ENCODE measurements around the gene EYA4.

EYA4 gene

DNA sequence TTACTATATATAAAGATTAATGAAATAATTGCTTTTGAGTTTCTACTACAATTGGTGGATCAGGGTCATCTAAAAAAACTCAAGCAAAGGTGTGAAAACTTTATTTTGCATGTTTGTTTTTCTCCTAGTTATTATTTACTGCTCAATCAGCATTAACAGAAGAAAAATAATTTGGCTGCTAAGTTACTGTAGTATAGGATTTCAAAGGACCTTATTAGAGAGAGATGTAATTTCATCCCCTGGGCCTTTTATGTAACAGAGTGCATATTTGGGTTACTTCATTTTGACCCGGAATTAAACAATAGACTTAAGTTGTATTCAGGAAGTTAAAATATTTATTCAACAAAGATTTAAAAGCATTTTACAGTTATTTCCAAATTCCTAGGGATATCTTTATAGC lies 49.8 kb downstream of the EYA4 start:
- no peak overlapping the region for H3K4me3 ChIP-seq (ENCODE audit: insufficient read length, low read depth)
- TF ChIP-seq SUZ12 (IDR thresholded peaks at IDR 0.05; ENCODE audit: extremely low read depth, insufficient read depth, insufficient read length) = no peak
- TF ChIP-seq ZNF274 (IDR thresholded peaks at IDR 0.05; ENCODE audit: low read depth, low read length) = no peak
- H3K36me3 ChIP-seq (ENCODE audit: insufficient read depth, insufficient read length, low read length) = no peaks in the 10 kb centered on the region
- H3K9me3 ChIP-seq (ENCODE audit: insufficient read depth, low read length) = no peaks in the 10 kb centered on the region
- H3K27me3 ChIP-seq (ENCODE audit: insufficient read depth, insufficient read length) = no peaks in the 10 kb centered on the region
- no peaks in the 10 kb centered on the region for H3K4me1 ChIP-seq (ENCODE audit: insufficient read depth, insufficient read length)
- no peak for DNase-seq (ENCODE audit: low read depth, low spot score)
- no peak overlapping the region for H3K9ac ChIP-seq (ENCODE audit: insufficient read length, low read depth)

GRCh38 chr6:133291671-133292070 lies 50.5 kb downstream of the EYA4 start:
- no peak for TF ChIP-seq ZNF274 (IDR thresholded peaks at IDR 0.05; ENCODE audit: low read depth, low read length)
- TF ChIP-seq SUZ12 (IDR thresholded peaks at IDR 0.05; ENCODE audit: extremely low read depth, insufficient read depth, insufficient read length) = no peak
- no peak for TF ChIP-seq YY1 (IDR thresholded peaks at IDR 0.05; ENCODE audit: insufficient read depth, insufficient read length)
- no peak overlapping the region for H3K4me3 ChIP-seq (ENCODE audit: insufficient read length, low read depth)
- no peaks in the 10 kb centered on the region for H3K27me3 ChIP-seq (ENCODE audit: insufficient read depth, insufficient read length)
- H3K36me3 ChIP-seq (ENCODE audit: insufficient read depth, insufficient read length, low read length) = no peaks in the 10 kb centered on the region
- H3K9ac ChIP-seq (ENCODE audit: insufficient read length, low read depth) = no peak overlapping the region
- H3K4me1 ChIP-seq (ENCODE audit: insufficient read depth, insufficient read length) = no peaks in the 10 kb centered on the region
- H3K9me3 ChIP-seq (ENCODE audit: insufficient read depth, low read length) = no peaks in the 10 kb centered on the region
- DNase-seq (ENCODE audit: low read depth, low spot score) = no peak

DNA sequence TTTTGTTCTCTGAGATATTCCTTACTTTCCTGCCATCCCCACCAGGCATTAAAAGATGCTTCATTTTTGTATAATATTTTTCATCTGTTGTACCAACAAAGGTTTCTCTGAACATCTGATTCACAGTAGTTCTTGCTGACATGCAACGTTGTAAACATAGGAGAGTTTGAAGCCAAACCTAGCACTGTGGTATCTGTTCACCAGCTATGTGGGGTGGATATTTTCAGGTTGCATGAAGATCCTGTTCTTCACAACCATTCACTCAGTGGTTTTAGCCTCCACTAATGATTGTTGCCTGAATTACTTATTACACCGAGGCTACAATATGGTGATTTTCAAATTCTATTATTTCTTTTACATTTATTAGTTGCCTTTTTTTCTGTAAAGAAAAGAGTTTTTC lies 56.5 kb downstream of the EYA4 start:
- no peak for TF ChIP-seq YY1 (IDR thresholded peaks at IDR 0.05; ENCODE audit: insufficient read depth, insufficient read length)
- no peak for TF ChIP-seq SUZ12 (IDR thresholded peaks at IDR 0.05; ENCODE audit: extremely low read depth, insufficient read depth, insufficient read length)
- no peak for TF ChIP-seq ZNF274 (IDR thresholded peaks at IDR 0.05; ENCODE audit: low read depth, low read length)
- H3K4me3 ChIP-seq (ENCODE audit: insufficient read length, low read depth) = no peak overlapping the region
- no peak overlapping the region for H3K9ac ChIP-seq (ENCODE audit: insufficient read length, low read depth)
- H3K4me1 ChIP-seq (ENCODE audit: insufficient read depth, insufficient read length) = no peaks in the 10 kb centered on the region
- H3K9me3 ChIP-seq (ENCODE audit: insufficient read depth, low read length) = no peaks in the 10 kb centered on the region
- DNase-seq (ENCODE audit: low read depth, low spot score) = no peak
- no peaks in the 10 kb centered on the region for H3K27me3 ChIP-seq (ENCODE audit: insufficient read depth, insufficient read length)
- no peaks in the 10 kb centered on the region for H3K36me3 ChIP-seq (ENCODE audit: insufficient read depth, insufficient read length, low read length)

DNA sequence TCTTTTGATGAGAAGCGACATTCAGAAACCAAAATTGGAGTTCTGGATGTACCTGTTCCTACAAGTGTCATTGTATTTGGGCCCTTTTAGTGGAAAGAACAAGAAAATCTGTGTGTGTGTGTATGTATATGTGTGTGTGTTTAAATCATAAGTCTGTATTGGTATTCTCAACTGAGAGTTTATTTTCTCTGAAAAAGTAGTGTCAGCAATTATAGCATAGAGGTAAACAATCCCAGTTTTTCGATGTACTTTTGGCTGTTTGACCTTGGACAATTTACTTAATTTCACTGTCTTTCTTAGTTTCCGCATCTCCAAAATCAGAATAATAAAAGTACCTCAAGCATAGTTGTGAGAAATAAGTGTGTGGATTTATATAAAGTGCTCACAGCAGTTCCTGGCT lies 57.2 kb downstream of the EYA4 start:
- Histone ChIP-seq H3K9ac (ENCODE audit: insufficient read length, low read depth) (no peak overlapping the region), H3K27me3 (ENCODE audit: insufficient read depth, insufficient read length) (no peaks in the 10 kb centered on the region), H3K9me3 (ENCODE audit: insufficient read depth, low read length) (no peaks in the 10 kb centered on the region), H3K4me1 (ENCODE audit: insufficient read depth, insufficient read length) (no peaks in the 10 kb centered on the region), H3K36me3 (ENCODE audit: insufficient read depth, insufficient read length, low read length) (no peaks in the 10 kb centered on the region), H3K4me3 (ENCODE audit: insufficient read length, low read depth) (no peak overlapping the region)
- TF ChIP-seq YY1 (IDR thresholded peaks at IDR 0.05; ENCODE audit: insufficient read depth, insufficient read length) (no peak), SUZ12 (IDR thresholded peaks at IDR 0.05; ENCODE audit: extremely low read depth, insufficient read depth, insufficient read length) (no peak), ZNF274 (IDR thresholded peaks at IDR 0.05; ENCODE audit: low read depth, low read length) (no peak)
- no peak for DNase-seq (ENCODE audit: low read depth, low spot score)

GRCh38 chr6:133298801-133299200 lies 57.6 kb downstream of the EYA4 start:
- DNase-seq (ENCODE audit: low read depth, low spot score) = no peak
- TF ChIP-seq ZNF274 (IDR thresholded peaks at IDR 0.05; ENCODE audit: low read depth, low read length) (no peak), YY1 (IDR thresholded peaks at IDR 0.05; ENCODE audit: insufficient read depth, insufficient read length) (no peak), SUZ12 (IDR thresholded peaks at IDR 0.05; ENCODE audit: extremely low read depth, insufficient read depth, insufficient read length) (no peak)
- Histone ChIP-seq H3K27me3 (ENCODE audit: insufficient read depth, insufficient read length) (no peaks in the 10 kb centered on the region), H3K4me1 (ENCODE audit: insufficient read depth, insufficient read length) (no peaks in the 10 kb centered on the region), H3K36me3 (ENCODE audit: insufficient read depth, insufficient read length, low read length) (no peaks in the 10 kb centered on the region), H3K9me3 (ENCODE audit: insufficient read depth, low read length) (no peaks in the 10 kb centered on the region), H3K4me3 (ENCODE audit: insufficient read length, low read depth) (no peak overlapping the region), H3K9ac (ENCODE audit: insufficient read length, low read depth) (no peak overlapping the region)

DNA sequence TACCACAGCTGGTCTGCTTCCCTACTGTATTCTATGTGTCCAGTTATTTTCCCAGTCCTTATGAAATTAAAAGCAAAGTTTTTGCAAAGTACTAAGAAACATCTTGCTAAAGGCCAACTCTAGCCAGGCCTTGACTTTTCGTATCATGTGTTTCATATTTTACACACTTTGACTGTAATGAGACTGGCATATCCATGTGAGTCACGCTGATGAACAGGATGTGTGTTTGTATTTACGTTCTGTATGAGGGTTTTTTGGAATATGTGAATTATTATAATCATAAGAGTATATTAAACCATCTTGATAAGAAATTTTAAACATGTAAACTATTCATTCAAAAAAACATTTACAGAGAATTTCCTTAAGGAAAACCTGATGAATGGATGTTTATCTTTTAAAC lies 59.7 kb downstream of the EYA4 start:
- H3K27me3 ChIP-seq (ENCODE audit: insufficient read depth, insufficient read length) = no peaks in the 10 kb centered on the region
- no peaks in the 10 kb centered on the region for H3K4me1 ChIP-seq (ENCODE audit: insufficient read depth, insufficient read length)
- DNase-seq (ENCODE audit: low read depth, low spot score) = no peak
- no peak overlapping the region for H3K9ac ChIP-seq (ENCODE audit: insufficient read length, low read depth)
- no peaks in the 10 kb centered on the region for H3K9me3 ChIP-seq (ENCODE audit: insufficient read depth, low read length)
- TF ChIP-seq YY1 (IDR thresholded peaks at IDR 0.05; ENCODE audit: insufficient read depth, insufficient read length) = no peak
- TF ChIP-seq ZNF274 (IDR thresholded peaks at IDR 0.05; ENCODE audit: low read depth, low read length) = no peak
- no peak for TF ChIP-seq SUZ12 (IDR thresholded peaks at IDR 0.05; ENCODE audit: extremely low read depth, insufficient read depth, insufficient read length)
- H3K4me3 ChIP-seq (ENCODE audit: insufficient read length, low read depth) = no peak overlapping the region
- no peaks in the 10 kb centered on the region for H3K36me3 ChIP-seq (ENCODE audit: insufficient read depth, insufficient read length, low read length)

GRCh38 chr6:133301835-133302234 lies 60.7 kb downstream of the EYA4 start:
- Histone ChIP-seq H3K9ac (ENCODE audit: insufficient read length, low read depth) (no peak overlapping the region), H3K36me3 (ENCODE audit: insufficient read depth, insufficient read length, low read length) (no peaks in the 10 kb centered on the region), H3K9me3 (ENCODE audit: insufficient read depth, low read length) (no peaks in the 10 kb centered on the region), H3K27me3 (ENCODE audit: insufficient read depth, insufficient read length) (no peaks in the 10 kb centered on the region), H3K4me3 (ENCODE audit: insufficient read length, low read depth) (no peak overlapping the region), H3K4me1 (ENCODE audit: insufficient read depth, insufficient read length) (no peaks in the 10 kb centered on the region)
- TF ChIP-seq YY1 (IDR thresholded peaks at IDR 0.05; ENCODE audit: insufficient read depth, insufficient read length) = no peak
- no peak for TF ChIP-seq ZNF274 (IDR thresholded peaks at IDR 0.05; ENCODE audit: low read depth, low read length)
- no peak for TF ChIP-seq SUZ12 (IDR thresholded peaks at IDR 0.05; ENCODE audit: extremely low read depth, insufficient read depth, insufficient read length)
- DNase-seq (ENCODE audit: low read depth, low spot score) = no peak

DNA sequence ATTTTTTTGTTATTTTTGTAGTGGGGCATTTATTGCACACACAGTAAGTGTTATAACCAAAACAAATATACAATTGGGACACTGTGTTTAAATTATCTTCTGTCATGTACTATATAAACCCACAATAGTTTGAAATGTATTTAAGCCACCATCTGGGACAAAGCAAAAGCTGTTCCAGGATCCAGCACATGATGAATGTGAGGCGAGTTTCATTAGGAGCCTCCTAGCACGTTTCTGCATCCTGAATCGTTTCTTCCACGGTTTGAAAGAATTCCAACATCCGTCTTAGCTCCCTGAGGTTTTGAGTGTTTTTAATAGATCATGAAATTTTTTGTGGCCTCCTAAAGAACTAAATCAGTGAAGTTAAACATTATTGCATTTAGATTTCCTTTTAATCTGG lies 65.8 kb downstream of the EYA4 start:
- Histone ChIP-seq H3K4me3 (ENCODE audit: insufficient read length, low read depth) (no peak overlapping the region), H3K36me3 (ENCODE audit: insufficient read depth, insufficient read length, low read length) (no peaks in the 10 kb centered on the region), H3K9ac (ENCODE audit: insufficient read length, low read depth) (no peak overlapping the region), H3K4me1 (ENCODE audit: insufficient read depth, insufficient read length) (no peaks in the 10 kb centered on the region), H3K27me3 (ENCODE audit: insufficient read depth, insufficient read length) (no peaks in the 10 kb centered on the region), H3K9me3 (ENCODE audit: insufficient read depth, low read length) (0 out of 2 replicates have a peak, but pooled peaks cover 6% of the 10 kb centered on the region)
- TF ChIP-seq YY1 (IDR thresholded peaks at IDR 0.05; ENCODE audit: insufficient read depth, insufficient read length) = no peak
- no peak for TF ChIP-seq ZNF274 (IDR thresholded peaks at IDR 0.05; ENCODE audit: low read depth, low read length)
- TF ChIP-seq SUZ12 (IDR thresholded peaks at IDR 0.05; ENCODE audit: extremely low read depth, insufficient read depth, insufficient read length) = no peak
- no peak for DNase-seq (ENCODE audit: low read depth, low spot score)

All from NT2/D1 (cell line).